PC-3 (cell line): Measurements from ENCODE around the gene ZBTB12. TPM values are rescaled to one million over a fixed set of nuclear protein-coding genes. Genes with fewer than 3 reads are reported as not detected.

ENCODE experiments used
- ATAC-seq: fragments of 200-7000 bp; cut with Tn5 transposase; 2 replicates; pipeline ENCODE4 v1.9.1; 2020; ENCODE audit warnings: mild to moderate bottlenecking, moderate library complexity
- BruUV-seq: library from RNA; stranded (reverse); fragments of 400-500 nt; replicated peaks from 2 replicates; lab custom pipeline; 2021; lab: Mats Ljungman, UMichigan
- CTCF ChIA-PET: fragments of 300-600 bp; sonication (Branson Sonifier 250); formaldehyde crosslinking; loops from one replicate; lab custom pipeline; 2022; ENCODE audit warnings: antibody characterized with exemption; lab: Charles Lee
- POLR2A ChIA-PET: fragments of 300-600 bp; sonication (Branson Sonifier 250); formaldehyde crosslinking; loops from one replicate; lab custom pipeline; 2022; ENCODE audit warnings: antibody characterized with exemption; ENCODE audit not compliant: unreplicated experiment; lab: Charles Lee
- DNase-seq: peaks from one replicate; pipeline ENCODE4 v3.0.0-alpha.2; 2015
- H2AFZ ChIP-seq: fragments of 300-600 bp; sonication (generic); 2 replicates; pipeline ENCODE4 v1.6.0; 2016; ENCODE audit warnings: antibody characterized with exemption, low read length
- H3F3A ChIP-seq: fragments of 300-600 bp; sonication (generic); one replicate; pipeline ENCODE4 v1.6.0; 2017; ENCODE audit warnings: antibody characterized with exemption, low read length, control low read depth, mild to moderate bottlenecking; ENCODE audit not compliant: unreplicated experiment
- H3K27ac ChIP-seq: fragments of 300-600 bp; sonication (generic); 2 replicates; pipeline ENCODE4 v1.5.1; 2016; ENCODE audit warnings: mild to moderate bottlenecking, low read length
- H3K27me3 ChIP-seq: fragments of 300-600 bp; sonication (generic); 2 replicates; pipeline ENCODE4 v1.6.1; 2016; ENCODE audit warnings: low read length, mixed read lengths
- H3K36me3 ChIP-seq: fragments of 300-600 bp; sonication (generic); 2 replicates; pipeline ENCODE4 v1.6.1; 2016; ENCODE audit warnings: low read depth, mixed run types, low read length, mixed read lengths
- H3K4me1 ChIP-seq: fragments of 300-600 bp; sonication (generic); 2 replicates; pipeline ENCODE4 v1.5.1; 2016; ENCODE audit warnings: low read length; ENCODE audit not compliant: insufficient read depth
- H3K4me2 ChIP-seq: fragments of 300-600 bp; sonication (generic); 2 replicates; pipeline ENCODE4 v1.6.0; 2016; ENCODE audit warnings: low read length
- H3K4me3 ChIP-seq: fragments of 300-600 bp; sonication (generic); 2 replicates; pipeline ENCODE4 v1.5.1; 2016; ENCODE audit warnings: mild to moderate bottlenecking, low read length, mixed read lengths
- H3K79me2 ChIP-seq: fragments of 300-600 bp; sonication (generic); 2 replicates; pipeline ENCODE4 v1.6.1; 2017; ENCODE audit warnings: low read length, mixed read lengths
- H3K9ac ChIP-seq: fragments of 300-600 bp; sonication (generic); 2 replicates; pipeline ENCODE4 v1.6.0; 2016; ENCODE audit warnings: mild to moderate bottlenecking, low read length
- H3K9me2 ChIP-seq: fragments of 300-600 bp; sonication (generic); replicated peaks from 2 replicates; pipeline ENCODE4 v1.6.1; 2016; ENCODE audit warnings: mixed run types, low read length, mixed read lengths
- H3K9me3 ChIP-seq: fragments of 300-600 bp; sonication (generic); 2 replicates; pipeline ENCODE4 v1.6.1; 2016; ENCODE audit warnings: low read length, mixed read lengths
- H4K20me1 ChIP-seq: fragments of 300-600 bp; sonication (generic); 2 replicates; pipeline ENCODE4 v1.6.1; 2016; ENCODE audit warnings: low read length, mixed read lengths
- CTCF ChIP-seq: fragments of 300-600 bp; sonication (generic); conservative IDR thresholded peaks from 2 replicates; pipeline ENCODE4 v1.5.1; 2017; ENCODE audit warnings: antibody characterized with exemption, low read depth, mild to moderate bottlenecking, low read length
- EZH2 ChIP-seq: fragments of 300-600 bp; sonication (generic); IDR thresholded peaks from one replicate; pipeline ENCODE4 v1.6.1; 2017; ENCODE audit warnings: antibody characterized with exemption, mild to moderate bottlenecking, low read length; ENCODE audit not compliant: unreplicated experiment
- EZH2phosphoT487 ChIP-seq: fragments of 300-600 bp; sonication (generic); IDR thresholded peaks from 2 replicates; pipeline ENCODE4 v1.6.1; 2018; ENCODE audit warnings: mild to moderate bottlenecking, antibody characterized with exemption, low read length, borderline replicate concordance
- intact Hi-C: fragments of 100-400 bp; cut with micrococcal nuclease; formaldehyde crosslinking; loops from 2 replicates; pipeline ENCODE4 v1.9.0; 2023
- total RNA-seq: library from RNA; depleted of rRNA; stranded (reverse); fragments of >200 nt; gene quantifications from 2 replicates; pipeline ENCODE4 v1.2.3, GENCODE V29; 2014

Gene ZBTB12
- total RNA-seq, 1 experiment from 2014 or later: 5.4 TPM

- Histone ChIP-seq H3K9me2 (no peaks in the 10 kb centered on the region), H3K4me2 (peak overlapping the region; percentile 48; the same call in 1 of the 2 replicates), H4K20me1 (no peaks in the 10 kb centered on the region), H2AFZ (0 out of 2 replicates have a peak overlapping the region, but pooled peaks have one; percentile 10), H3K79me2 (no peaks in the 10 kb centered on the region), H3F3A (no peaks in the 10 kb centered on the region), H3K9me3 (no peaks in the 10 kb centered on the region), H3K4me1 (peaks cover 40% of the 10 kb centered on the region), H3K27ac (no peak overlapping the region), H3K36me3 (peaks cover 19% of the 10 kb centered on the region), H3K4me3 (no peak overlapping the region), H3K9ac (no peak overlapping the region), H3K27me3 (no peaks in the 10 kb centered on the region)
- peak; percentile 35 for DNase-seq
- TF ChIP-seq CTCF (no peak), EZH2 (no peak), EZH2phosphoT487 (no peak)
- POLR2A ChIA-PET: no interaction called here
- BruUV-seq: no TSS peak
- intact Hi-C loops: no loop called here
- ATAC-seq: peak; percentile 60
- CTCF ChIA-PET: no interaction called here
These were observed 24.2 kb downstream of the ZBTB12 start for GRCh38 chr6:31877651-31878161.

DNA sequence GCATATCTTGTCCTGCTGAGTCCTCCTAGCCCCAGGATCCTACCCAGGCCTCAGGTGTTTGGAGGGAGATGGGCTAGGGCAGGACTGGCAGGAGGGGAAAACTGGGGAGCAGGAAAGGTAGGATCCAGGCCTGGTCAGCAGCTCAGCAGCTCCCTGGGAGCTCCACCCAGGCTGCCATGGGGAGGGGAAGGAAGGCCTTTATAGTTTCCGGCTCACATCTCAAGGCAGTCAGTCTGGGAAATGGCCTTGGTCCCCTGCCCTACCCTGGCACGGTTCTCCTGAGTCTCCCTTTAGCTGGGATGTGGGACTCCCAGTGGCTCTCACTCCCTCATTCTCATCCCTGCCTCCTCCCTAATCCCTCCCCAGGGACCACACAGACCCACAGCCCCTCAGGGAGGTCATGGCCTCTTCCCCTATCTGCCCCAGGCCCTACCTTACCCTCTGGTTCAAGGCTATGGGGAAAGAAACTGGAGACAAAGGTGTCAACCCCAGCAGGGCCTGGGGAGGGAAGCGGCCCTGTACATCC lies 24.7 kb downstream of the ZBTB12 start:
- H3K4me2 ChIP-seq: 0 out of 2 replicates have a peak overlapping the region, but pooled peaks have one; percentile 48
- POLR2A ChIA-PET: no interaction called here
- no peaks in the 10 kb centered on the region for H3K79me2 ChIP-seq
- no peak overlapping the region for H2AFZ ChIP-seq
- H3K4me1 ChIP-seq: peaks cover 40% of the 10 kb centered on the region
- ATAC-seq (no peak), DNase-seq (no peak)
- BruUV-seq: no TSS peak
- no peaks in the 10 kb centered on the region for H3K9me3 ChIP-seq
- no peaks in the 10 kb centered on the region for H3K9me2 ChIP-seq
- intact Hi-C loops: no loop called here
- H3K36me3 ChIP-seq: peaks cover 17% of the 10 kb centered on the region
- no peaks in the 10 kb centered on the region for H3K27me3 ChIP-seq
- CTCF ChIA-PET: no interaction called here
- no peak overlapping the region for H3K27ac ChIP-seq
- no peak for TF ChIP-seq EZH2phosphoT487
- no peak overlapping the region for H3K9ac ChIP-seq
- H3F3A ChIP-seq: no peaks in the 10 kb centered on the region
- H4K20me1 ChIP-seq: no peaks in the 10 kb centered on the region
- H3K4me3 ChIP-seq: no peak overlapping the region

GRCh38 chr6:31876357-31876756 lies 25.5 kb downstream of the ZBTB12 start:
- no peak overlapping the region for H3K4me2 ChIP-seq
- BruUV-seq: no TSS peak
- ATAC-seq: no peak
- H3K4me1 ChIP-seq: peaks cover 40% of the 10 kb centered on the region
- no peaks in the 10 kb centered on the region for H3K9me3 ChIP-seq
- H3K9me2 ChIP-seq: no peaks in the 10 kb centered on the region
- intact Hi-C loops: no loop called here
- CTCF ChIA-PET: no interaction called here
- H3K4me3 ChIP-seq: no peak overlapping the region
- no peak for TF ChIP-seq CTCF
- no peak for TF ChIP-seq EZH2
- no peak for TF ChIP-seq EZH2phosphoT487
- H3K36me3 ChIP-seq: peaks cover 15% of the 10 kb centered on the region
- no peaks in the 10 kb centered on the region for H3K27me3 ChIP-seq
- H3F3A ChIP-seq: no peaks in the 10 kb centered on the region
- H2AFZ ChIP-seq: no peak overlapping the region
- no peaks in the 10 kb centered on the region for H3K79me2 ChIP-seq
- H4K20me1 ChIP-seq: no peaks in the 10 kb centered on the region
- no peak for DNase-seq
- no peak overlapping the region for H3K27ac ChIP-seq
- H3K9ac ChIP-seq: no peak overlapping the region
- POLR2A ChIA-PET: no interaction called here
